Testis (tissue), 3 donors: ENCODE measurements around the gene ATG16L1. TPM values are rescaled to one million over a fixed set of nuclear protein-coding genes. Genes with fewer than 3 reads are reported as not detected.

Experiments
- DNase-seq: peaks from one replicate; pipeline ENCODE4 v3.0.0-alpha.2; 2019
- H3K27ac ChIP-seq, 2 donors: fragments of 200-600 bp; sonication (generic); one replicate each; pipeline ENCODE4 v1.5.1; 2019
- H3K27me3 ChIP-seq: fragments of 200-600 bp; sonication (generic); one replicate; pipeline ENCODE4 v1.5.1; 2019
- H3K36me3 ChIP-seq: fragments of 200-600 bp; sonication (generic); one replicate; pipeline ENCODE4 v1.5.1; 2017; ENCODE audit warnings: low read depth; ENCODE audit errors: missing control alignments
- H3K4me1 ChIP-seq: fragments of 200-600 bp; sonication (generic); one replicate; pipeline ENCODE4 v1.5.1; 2019
- H3K4me3 ChIP-seq, 2 donors: fragments of 200-600 bp; sonication (generic); one replicate each; pipeline ENCODE4 v1.5.1; 2017 to 2019
- H3K9me3 ChIP-seq: fragments of 200-600 bp; sonication (generic); one replicate; pipeline ENCODE4 v1.5.1; 2017
- CTCF ChIP-seq, 3 experiments: fragments of 450-650 bp in 2 of 3; fragments of 200-600 bp in 1 of 3; sonication (generic) in 1 of 3; IDR thresholded peaks; one replicate each; pipeline ENCODE4 v1.5.1; 2016 to 2019; ENCODE audit warnings: antibody characterized with exemption in 3 of 3, mild to moderate bottlenecking in 2 of 3, moderate library complexity in 1 of 3
- POLR2A ChIP-seq: fragments of 450-650 bp; IDR thresholded peaks from one replicate; pipeline ENCODE4 v1.6.1; 2017; ENCODE audit warnings: antibody characterized with exemption, mild to moderate bottlenecking, moderate library complexity
- WGBS, 2 donors: methylation state at CpG; one replicate each; pipeline ENCODE4 v1.1.5; 2018; 5-methylcytosine and 5-hydroxymethylcytosine counted together
- intact Hi-C: fragments of 100-400 bp; cut with DNase I; formaldehyde crosslinking; loops from one replicate; pipeline ENCODE4 v1.15.1; 2023; ENCODE audit warnings: low total_unique reads
- polyA plus RNA-seq: library from polyadenylated mRNA; stranded (reverse); fragments of 350-450 nt; fragmentation: Illumina TruSeq; extraction: RNeasy Lipid Tissue Mini Kit (QIAGEN cat#74804); gene quantifications from one replicate; pipeline ENCODE4 v1.2.3, GENCODE V29; 2014; ENCODE audit warnings: low read depth, low replicate concordance; ENCODE audit not compliant: insufficient read depth
- total RNA-seq, 2 donors: library from RNA; depleted of rRNA; stranded (reverse); fragments of >200 nt; gene quantifications; one replicate each; pipeline ENCODE4 v1.2.3, GENCODE V29; 2016

Gene ATG16L1
- total and polyA plus RNA-seq, 3 donors from 2014 or later, result 37.3 to 53.1 (median 47.2) TPM

- H3K4me3 ChIP-seq, result no peak within 1 kb of the TSS
- no peaks in the 10 kb centered on the region for H3K4me1 ChIP-seq
- H3K27me3 ChIP-seq, result no peaks in the 10 kb centered on the region
- WGBS, 2 donors, result 61 to 82% methylated on average over 3 to 7 of the region's 7 CpGs
- no peak for DNase-seq
- no peak for TF ChIP-seq CTCF (IDR thresholded peaks at IDR 0.05)
- TF ChIP-seq POLR2A, result no peak
- no peaks in the 10 kb centered on the region for H3K36me3 ChIP-seq
- intact Hi-C loops, result no loop called here
- no peaks in the 10 kb centered on the region for H3K9me3 ChIP-seq
- H3K27ac ChIP-seq, result no peak within 1 kb of the TSS
Measured at GRCh38 chr2:233307565-233307964, 56.1 kb downstream of the ATG16L1 start, which contains the start of gene SAG. TSS of gene SAG (plus strand) at chr2:233307816. CDS start at chr2:233309190, 1,374 bp downstream.

GRCh38 chr2:233311241-233311926 is 59.9 kb downstream of the ATG16L1 start:
- Histone ChIP-seq H3K27me3 (no peaks in the 10 kb centered on the region), H3K36me3 (no peaks in the 10 kb centered on the region), H3K9me3 (no peaks in the 10 kb centered on the region), H3K4me1 (no peaks in the 10 kb centered on the region), H3K4me3 (no peak overlapping the region), H3K27ac (no peak overlapping the region)
- intact Hi-C loops, result no loop called here
- TF ChIP-seq POLR2A, result no peak
- TF ChIP-seq CTCF (IDR thresholded peaks at IDR 0.05), result no peak
- 61 to 65% methylated on average over 11 of the region's 11 CpGs for WGBS, 2 donors
- peak; percentile 37 for DNase-seq

- no peak for DNase-seq
- 73 to 77% methylated on average over 8 of the region's 8 CpGs for WGBS, 2 donors
- no peak for TF ChIP-seq POLR2A
- no peak for TF ChIP-seq CTCF (IDR thresholded peaks at IDR 0.05)
- H3K36me3 ChIP-seq, result no peaks in the 10 kb centered on the region
- H3K4me1 ChIP-seq, result no peaks in the 10 kb centered on the region
- no peak overlapping the region for H3K27ac ChIP-seq
- H3K27me3 ChIP-seq, result no peaks in the 10 kb centered on the region
- intact Hi-C loops, result no loop called here
- no peak overlapping the region for H3K4me3 ChIP-seq
- no peaks in the 10 kb centered on the region for H3K9me3 ChIP-seq
Measured at GRCh38 chr2:233312874-233313273, 61.4 kb downstream of the ATG16L1 start.

- Histone ChIP-seq H3K27ac (no peak overlapping the region), H3K9me3 (no peaks in the 10 kb centered on the region), H3K27me3 (no peaks in the 10 kb centered on the region), H3K36me3 (no peaks in the 10 kb centered on the region), H3K4me1 (no peaks in the 10 kb centered on the region), H3K4me3 (no peak overlapping the region)
- DNase-seq, result no peak
- WGBS, 2 donors, result 91% methylated on average over 17 to 20 of the region's 20 CpGs
- intact Hi-C loops, result no loop called here
- TF ChIP-seq POLR2A, result no peak
- no peak for TF ChIP-seq CTCF (IDR thresholded peaks at IDR 0.05)
Measured at GRCh38 chr2:233314180-233314925, 62.9 kb downstream of the ATG16L1 start.
